Activated CD8-positive, alpha-beta memory T cell treated with anti-CD3 and anti-CD28 coated beads, Interleukin-2, amount 50 U/mL, for 24 hours (primary cell): ENCODE measurements around the gene CFAP61.
"Not testable (repeated sequence)": the region's sequence is repeated elsewhere in the genome, so short reads cannot be mapped to it uniquely, and the experiment has no call there.

Experiments
- DNase-seq: peaks from one replicate; pipeline ENCODE4 v3.0.0-alpha.2; 2020; ENCODE audit errors: extremely low read depth

The CFAP61 gene

DNA sequence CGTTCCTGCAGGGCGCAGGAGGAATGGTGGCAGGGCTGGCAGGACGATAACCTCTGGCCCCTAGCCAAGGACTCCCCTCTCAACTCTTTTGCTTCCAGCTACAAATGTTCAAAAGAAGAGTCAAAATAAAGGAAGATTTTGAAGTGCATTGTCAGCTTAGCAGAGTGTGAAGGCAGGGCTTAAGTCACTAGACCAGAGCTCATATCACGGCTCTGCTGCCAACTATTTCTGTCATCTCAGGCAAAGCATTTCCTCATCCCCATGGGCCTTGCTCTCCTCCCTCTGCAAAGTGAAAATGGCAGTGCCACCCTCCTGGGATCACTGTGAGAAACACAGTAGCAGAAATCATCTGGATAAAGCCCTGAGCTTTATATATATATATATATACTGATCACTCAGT lies 36.7 kb downstream of the CFAP61 start:
- DNase-seq, result no peak

DNA sequence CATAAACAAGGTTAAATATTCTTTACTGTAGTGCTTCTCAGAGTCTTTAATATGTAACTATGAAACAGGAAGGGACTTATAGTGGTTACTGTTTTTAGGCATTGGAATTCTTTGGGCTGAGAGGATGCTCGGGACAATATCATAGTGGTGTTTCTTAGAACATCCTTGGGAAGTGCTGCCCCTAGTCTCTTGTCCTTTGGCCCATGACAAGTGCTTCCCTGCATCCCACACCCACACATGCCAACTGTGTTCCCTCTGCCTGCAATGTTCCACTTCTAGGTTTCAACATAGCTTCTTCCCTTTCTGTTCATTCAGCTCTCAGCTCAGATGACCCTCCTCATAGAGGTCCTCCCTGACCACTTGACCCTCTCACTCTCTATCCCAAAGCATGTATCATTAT lies 37.6 kb downstream of the CFAP61 start:
- DNase-seq, result no peak

DNA sequence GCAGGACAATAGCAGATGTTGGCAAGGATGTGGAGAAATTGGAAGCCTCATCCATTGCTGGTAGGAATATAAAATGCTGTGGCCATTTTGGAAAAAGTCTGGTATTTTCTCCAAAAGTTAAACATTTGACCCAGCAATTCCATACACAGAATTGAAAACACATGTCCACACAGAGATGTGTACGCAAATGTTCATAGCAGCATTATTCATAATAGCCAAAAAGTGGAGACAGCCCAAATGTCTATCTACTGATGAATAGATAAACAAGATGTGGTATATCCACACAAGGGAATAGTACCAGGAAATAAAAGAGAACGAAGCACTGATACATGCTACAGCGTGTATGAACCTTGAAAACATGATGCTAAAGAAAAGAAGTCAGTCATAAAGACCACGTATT lies 40.5 kb downstream of the CFAP61 start:
- DNase-seq, result no peak

DNA sequence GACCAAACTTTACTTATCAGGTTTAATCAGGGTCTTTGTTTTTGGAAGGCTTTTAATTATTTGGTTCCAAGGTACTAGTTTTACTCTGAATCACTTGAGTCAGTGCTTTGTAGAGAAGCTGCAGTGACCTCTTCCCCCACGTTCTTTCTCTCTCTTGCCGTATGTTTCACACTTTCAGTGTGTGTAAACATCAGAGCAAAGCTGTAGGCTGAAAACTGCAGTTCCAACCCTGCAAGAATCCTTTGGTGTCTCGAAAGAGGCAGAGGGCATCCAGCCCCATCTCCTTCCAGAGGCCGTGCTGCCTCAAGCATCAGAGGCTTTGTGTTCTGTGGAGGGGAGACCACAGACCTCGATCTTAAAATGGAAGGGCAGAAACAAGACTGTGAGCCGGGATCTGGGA lies 42.1 kb downstream of the CFAP61 start:
- no peak for DNase-seq

DNA sequence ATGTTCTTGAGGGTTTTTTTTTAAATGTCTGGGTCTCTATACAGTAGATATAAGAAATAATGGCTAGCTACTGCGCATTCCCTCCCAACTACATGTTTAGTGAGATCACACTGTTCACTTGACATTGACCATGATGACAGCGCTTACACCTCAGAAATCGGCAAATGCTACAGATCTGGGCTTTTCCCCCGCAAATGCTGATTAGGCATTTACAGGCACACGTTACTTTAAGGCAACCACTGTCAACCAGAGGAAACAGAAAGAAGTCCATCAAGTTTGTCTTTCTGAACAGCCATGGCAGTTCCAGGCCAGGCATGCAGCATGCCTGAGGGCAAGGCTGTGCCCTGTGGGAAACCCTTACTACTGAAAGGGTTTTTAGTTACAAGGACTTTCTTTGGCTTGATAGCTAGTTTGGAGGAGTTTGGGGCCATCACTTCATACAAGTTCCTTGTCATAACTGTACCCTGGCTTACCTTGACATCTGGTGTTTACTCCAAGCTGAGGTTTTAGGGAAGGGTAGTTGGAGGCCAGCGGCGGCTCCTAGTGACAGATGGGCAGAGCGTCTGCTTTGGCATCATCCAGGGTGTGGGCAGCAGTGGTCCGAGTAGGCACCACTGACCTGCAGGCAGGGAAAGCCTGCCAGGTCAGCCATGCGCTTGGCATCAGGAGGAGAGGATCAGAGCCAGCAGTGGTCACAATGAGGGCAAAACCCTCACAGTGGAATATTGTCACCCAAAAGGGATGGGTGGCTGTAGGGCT lies 43.0 kb downstream of the CFAP61 start:
- DNase-seq, result no peak

DNA sequence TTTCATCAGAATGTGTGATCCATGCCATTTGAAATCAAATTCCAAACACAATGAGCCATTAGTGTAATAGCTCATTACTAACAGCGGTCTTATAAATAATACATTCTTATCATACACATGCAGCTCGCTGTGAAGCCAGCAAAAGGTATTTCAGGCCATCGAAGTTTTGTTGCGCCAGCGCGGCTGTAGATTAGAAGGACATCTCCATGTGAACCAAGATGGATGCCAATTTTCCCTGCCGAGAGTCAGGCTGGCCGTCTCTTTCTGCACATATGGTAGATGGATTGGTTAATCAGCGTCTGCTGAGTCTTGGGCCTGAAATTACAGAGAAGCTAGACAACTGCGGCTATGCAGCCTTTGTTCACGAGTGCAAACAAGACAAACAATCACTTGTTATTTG lies 44.1 kb downstream of the CFAP61 start:
- DNase-seq, result no peak

DNA sequence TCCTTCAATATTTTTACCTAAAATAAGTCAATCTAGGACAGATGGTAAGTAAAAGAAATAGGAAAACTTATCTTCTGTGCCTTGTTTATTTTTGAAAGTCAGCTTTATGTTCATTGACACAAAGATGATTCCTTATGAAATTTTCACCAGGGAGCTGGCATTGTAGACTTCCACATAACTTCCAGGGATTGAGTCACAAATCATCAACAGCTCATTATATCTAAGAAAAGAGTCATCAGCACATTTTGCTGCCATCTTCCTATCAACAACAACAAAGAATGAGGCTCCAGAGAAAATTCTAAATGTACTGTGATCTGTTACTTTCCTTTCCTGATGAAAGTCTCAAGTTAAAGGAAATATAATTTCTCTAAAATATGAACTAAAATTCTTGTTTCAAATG lies 48.5 kb downstream of the CFAP61 start:
- DNase-seq, result no peak

DNA sequence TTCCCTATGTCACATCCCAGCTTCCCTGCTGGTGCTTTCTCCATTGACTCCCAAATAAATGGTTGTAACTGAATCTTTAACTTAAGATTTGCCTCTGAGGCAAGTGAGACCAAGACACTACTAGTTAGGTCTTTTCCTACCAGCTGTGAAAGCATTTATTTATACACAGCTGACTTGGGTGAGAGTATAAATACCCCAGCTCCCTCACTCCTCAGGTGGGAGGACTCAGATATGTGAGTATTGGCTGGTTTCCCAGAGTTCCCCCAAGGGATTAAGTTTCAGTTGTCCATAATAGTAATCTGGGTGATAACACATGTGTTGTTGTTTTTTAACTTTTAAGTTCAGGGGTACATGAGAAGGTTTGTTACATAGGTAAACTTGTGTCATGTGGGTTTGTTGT lies 49.8 kb downstream of the CFAP61 start:
- no peak for DNase-seq

DNA sequence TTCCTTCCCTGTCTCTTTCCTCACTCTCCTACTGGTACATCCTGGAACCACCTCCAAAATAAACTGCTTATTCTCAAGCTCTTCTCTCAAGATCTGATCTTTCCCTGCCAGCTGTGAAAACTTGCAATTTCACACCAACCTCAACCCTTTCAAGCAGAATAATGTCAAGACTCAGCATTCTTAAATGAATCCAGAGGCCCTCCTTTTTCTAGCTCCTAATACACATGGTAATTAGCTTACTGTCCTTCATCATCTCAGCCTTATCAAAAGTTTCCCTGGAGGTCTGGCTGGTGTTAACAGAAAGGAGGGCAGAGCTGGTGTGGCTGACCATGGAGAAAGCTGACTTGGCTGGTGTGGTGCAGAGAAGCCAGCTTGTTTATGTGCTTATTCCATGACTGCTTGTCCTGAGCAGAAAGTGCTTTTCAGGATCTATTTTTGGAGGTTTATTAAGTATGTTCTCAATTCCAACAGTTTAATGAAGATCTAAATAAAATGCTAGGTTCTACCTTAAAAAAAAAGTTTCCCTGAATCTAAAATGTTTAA lies 50.5 kb downstream of the CFAP61 start:
- DNase-seq, result no peak

DNA sequence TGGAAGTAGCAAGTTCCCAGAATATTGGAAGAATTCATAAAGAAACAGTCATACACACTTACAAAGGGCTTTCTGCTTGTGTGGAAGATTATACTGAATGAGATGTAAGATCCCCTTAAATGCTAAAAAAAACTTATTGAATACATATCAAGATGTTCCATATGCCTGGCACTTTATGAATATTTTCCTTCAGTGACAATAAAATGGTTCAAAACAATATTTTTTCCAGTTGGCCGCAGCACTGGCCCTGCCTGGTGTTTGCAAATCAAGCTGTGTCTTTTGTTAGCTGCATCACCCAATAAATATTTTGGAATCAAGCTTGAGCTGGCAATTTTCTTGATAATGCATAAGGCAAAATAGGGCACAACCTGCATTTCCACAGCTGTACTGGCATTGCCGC lies 51.2 kb downstream of the CFAP61 start:
- DNase-seq, result no peak

DNA sequence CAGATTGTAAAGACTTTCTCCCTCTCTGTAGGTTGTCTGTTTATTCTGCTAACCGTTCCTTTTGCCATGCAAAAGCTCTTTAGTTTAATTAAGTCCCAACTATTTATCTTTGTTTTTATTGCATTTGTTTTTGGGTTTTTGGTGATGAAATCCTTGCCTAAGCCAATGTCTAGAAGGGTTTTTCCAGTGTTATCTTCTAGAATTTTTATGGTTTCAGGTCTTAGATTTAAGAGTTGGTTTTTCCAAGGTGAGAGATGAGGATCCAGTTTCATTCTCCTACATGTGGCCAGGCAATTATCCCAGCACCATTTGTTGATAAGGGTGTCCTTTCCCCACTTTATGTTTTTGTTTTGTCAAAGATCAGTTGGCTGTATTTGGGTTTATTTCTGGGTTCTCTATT lies 70.9 kb downstream of the CFAP61 start:
- not testable (repeated sequence) for DNase-seq

DNA sequence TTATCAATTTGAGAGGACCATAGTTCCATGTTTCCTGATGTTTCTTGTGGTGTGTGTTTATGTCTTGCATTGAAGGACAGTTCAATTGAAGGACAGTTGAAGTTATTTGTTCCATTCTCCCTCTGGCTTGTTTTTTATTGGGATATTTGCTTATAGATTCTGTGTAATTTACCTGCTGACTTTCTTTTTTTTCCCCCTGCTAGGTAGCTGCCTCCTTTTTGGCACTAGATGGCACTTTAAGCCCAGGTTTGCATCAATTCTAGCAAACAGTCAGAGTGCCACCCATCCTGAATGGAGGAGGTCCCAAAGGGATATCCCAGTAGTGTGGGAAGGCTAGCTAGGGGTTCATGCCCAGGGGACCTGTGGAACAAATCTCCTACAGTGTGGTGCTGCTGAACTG lies 78.1 kb downstream of the CFAP61 start:
- no peak for DNase-seq

DNA sequence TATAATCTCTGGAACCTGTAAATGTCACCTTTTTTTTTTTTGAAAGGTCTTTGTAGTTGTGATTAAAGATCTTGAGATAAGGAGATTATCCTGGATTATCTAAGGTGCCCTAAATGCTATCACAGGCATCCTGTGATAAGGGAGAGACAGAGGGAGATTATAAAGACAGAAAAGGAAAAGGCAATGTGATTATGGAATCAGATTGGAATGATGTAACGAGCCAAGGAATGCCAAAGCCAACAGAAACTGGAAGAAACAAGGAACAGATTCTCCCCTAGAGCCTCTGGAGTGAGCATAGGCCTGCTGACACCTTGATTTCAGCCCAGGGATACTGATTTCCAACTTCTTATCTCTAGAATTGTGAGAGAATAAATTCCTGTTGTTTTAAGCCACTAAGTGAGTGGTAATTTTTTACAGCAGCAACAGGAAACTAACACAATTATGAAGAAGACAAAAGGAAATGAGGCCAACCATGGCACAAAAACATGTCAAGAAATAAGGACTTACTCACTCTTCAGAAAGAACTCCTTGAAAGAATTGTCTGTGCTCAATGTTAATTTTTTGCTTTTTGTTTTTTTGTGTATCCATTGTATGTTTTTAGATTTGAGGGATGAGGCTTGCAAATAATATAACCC lies 82.7 kb downstream of the CFAP61 start:
- no peak for DNase-seq

DNA sequence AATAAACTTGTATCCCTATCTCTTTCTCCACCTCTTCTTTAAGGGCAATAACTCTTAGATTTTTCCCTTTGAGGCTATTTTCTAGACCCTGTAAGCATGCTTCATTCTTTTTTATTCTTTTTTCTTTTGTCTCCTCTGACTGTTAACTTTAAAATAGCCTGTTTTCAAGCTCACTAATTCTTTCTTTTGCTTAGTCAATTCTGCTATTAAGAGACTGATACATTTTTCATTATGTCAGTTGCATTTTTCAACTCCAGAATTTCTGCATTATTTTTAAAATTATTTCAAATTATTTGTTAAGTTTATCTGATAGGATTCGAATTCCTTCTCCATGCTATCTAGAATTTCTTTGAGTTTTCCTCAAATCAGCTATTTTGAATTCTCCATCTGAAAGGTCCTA lies 84.0 kb downstream of the CFAP61 start:
- no peak for DNase-seq

DNA sequence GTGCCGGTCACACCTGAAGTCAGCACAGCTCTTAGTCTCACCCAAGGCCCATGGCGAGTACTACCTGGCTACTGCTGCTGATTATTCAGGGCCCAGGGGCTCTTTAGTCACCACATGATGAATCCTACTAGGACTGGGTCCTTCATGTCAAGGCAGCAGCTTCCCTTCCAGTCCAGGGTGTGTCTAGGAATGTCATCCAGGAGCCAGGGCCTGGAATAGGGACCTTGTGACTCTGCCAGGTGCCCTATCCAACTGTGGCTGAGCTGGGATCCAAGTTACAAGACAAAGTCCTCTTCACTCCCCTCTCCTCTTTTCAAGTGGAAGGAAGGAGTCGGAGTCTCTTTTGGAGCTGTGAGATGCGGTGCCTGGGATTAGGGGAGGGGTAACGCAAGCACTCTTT lies 85.5 kb downstream of the CFAP61 start:
- DNase-seq, result no peak

DNA sequence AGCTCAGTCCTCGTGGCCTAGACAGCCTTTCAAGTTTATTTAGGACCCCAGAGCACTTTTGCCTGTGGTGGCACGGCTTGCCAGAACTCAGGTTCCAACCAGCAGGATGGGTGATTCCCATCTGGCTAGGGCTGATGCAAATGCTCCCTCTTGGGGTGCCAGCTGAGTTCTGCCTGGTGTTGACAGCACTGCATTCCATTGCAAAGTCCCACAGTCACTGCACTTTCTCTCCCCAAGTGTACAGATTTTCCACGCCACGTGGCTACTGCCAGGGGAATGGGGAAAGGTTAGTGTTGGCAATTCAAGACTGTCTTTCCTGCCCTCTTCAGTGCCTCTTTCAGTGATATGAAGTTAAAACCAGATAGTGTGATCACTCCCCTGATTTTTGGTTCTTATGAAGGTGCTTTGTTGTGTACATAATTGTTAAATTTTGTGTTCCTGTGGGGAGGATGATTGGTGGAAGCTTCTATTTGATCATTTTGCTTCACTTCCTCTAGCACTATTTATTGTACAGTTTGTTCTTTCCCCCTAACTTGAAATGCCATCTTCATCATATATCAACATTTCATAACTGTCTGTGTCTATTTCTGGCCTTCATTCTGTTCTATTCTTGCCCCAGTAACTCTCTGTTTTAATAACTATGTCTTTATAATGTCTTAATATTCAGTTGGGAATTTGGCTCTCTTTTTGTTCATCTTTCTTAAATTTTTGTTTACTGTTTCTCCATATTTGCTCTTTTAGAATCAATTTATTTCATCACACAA lies 86.2 kb downstream of the CFAP61 start:
- no peak for DNase-seq

DNA sequence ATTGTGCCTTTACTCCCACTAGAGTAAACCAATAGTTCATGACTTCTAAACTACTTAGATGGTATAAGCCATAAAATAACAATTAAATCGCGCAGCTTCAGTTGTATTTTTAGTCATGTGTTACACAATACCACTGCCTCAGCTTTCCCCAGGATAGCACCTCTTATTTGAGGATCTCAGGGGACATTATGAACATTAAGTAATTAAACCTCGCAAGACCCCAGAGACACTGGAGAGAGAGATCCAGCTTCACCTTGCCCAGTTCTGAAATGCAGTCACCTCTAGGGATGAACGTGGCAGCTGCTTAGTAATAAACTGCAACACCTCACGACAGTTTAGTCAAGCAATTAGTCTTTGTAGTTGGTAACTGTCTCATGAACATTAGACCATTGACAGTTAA lies 87.1 kb downstream of the CFAP61 start:
- no peak for DNase-seq

DNA sequence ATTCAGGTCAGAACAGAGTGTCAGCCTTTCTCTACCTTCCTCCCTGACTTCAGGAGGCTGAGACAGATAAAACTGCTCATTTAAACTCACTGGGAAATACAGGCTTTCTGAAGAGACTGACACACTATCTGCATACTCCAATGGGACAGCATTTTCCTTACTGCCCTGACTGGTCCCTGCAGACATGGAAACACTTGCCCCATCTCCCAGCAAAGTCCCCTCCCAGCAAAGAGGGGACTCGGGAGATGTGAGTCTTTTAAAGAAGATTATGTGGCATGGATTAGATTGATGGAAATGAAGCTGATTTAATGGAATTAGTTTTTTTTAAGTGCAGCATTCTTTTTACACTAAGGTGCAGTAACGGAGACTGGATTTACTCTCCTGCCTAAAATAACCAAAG lies 90.8 kb downstream of the CFAP61 start:
- DNase-seq, result no peak

DNA sequence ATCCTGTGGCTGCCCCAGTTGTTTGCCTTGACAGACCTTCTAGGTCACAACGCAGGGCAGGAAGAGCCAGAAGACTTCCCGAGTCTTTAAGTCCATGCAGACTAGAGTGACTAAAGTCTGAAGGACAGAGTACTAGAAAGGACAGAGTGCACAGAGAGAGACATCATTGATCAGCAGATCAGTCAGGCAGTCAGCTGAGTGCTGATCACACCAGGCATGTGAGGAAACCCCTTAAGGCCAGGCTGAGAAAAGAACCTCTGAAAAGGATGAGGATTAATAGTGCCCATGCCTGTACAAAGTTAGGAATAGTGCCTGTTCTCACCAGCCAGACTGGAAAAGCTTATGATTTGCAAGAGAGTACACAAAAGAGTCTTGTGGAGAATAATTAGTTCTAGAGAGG lies 91.3 kb downstream of the CFAP61 start:
- DNase-seq, result no peak

DNA sequence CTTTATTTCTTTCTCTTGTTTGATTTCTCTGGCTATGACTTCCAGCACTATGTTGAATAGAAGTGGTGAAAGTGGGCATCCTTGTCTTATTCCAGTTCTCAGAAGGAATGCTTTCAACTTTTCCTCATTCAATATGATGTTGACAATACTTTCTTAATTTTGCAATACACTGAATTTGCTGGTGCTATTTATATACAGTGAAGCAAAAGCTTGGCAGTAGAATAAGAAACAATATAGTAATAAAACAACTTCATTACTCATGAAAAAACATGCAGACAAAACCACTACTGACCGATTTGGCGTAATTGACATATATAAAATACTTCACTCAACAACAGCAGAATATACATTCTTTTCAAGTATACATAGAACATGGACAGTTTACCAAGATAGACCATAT lies 96.4 kb downstream of the CFAP61 start:
- DNase-seq, result no peak

DNA sequence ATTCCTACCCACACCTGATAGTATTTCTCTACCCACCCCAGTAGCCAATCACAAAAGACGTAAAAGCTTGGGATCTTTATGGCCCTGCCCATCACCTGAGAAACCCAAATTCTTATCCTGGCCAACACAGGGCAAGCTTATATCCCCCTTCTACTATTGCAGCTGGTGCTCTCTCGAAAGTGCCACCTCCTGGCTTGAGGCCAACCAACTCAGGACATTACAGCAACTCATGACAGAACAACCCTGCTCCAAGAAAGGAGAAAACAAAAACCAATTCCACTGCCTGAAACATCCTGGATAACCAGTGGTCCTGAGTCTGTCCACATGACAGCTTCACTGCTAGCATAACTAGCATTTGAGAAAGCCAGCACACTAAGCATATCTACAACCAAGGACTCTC lies 97.9 kb downstream of the CFAP61 start:
- no peak for DNase-seq

DNA sequence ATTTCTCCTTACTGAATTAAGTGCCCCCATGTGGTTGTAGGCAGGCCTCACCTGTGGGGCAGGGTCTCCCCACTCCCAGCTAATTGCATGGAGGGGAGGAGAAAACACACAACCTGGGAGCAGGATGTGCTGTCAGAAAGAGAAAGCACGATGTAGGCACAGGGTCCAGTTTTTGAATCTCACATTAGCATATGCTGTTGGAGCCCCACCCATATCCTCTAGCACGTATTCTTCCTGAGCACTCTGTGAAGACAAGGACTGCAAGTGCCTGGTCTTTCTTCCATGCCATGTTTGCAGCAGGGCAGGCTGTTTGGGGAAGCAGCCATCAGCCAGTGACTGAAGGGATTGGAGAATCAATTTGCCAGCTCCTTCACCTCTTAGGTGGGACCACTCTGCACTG lies 108.2 kb downstream of the CFAP61 start:
- no peak for DNase-seq

DNA sequence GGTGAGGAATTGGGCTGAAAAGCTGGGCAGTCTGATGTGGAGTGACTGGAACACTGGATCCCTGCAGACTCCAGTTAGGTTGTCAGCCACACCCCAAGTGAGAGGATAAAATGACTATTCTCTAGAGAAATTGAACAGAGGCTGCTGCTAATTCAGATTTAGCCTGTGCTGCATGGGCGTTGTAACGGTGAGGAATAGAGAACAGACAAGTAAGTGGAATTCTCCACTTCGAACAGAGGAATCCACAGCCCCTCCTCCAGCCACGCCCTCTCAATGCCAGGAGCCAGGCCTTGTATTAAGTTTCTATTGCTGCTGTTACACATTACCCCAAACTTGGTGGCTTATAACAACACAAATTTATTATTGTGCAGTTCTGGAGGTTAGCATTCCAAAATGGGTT lies 109.3 kb downstream of the CFAP61 start:
- no peak for DNase-seq
